PC-9 (cell line): ENCODE measurements around the gene PTRH2. TPM values are rescaled to one million over a fixed set of nuclear protein-coding genes. Genes with fewer than 3 reads are reported as not detected.

Experiments
- BruUV-seq: library from RNA; stranded (reverse); fragments of 400-500 nt; replicated peaks from 2 replicates; lab custom pipeline; 2021; lab: Mats Ljungman, UMichigan
- CTCF ChIA-PET: fragments of 300-600 bp; sonication (Branson Sonifier 250); formaldehyde crosslinking; loops from one replicate; lab custom pipeline; 2022; ENCODE audit warnings: antibody characterized with exemption; lab: Charles Lee
- POLR2A ChIA-PET: fragments of 300-600 bp; sonication (Branson Sonifier 250); formaldehyde crosslinking; loops from one replicate; lab custom pipeline; 2022; ENCODE audit warnings: antibody characterized with exemption; ENCODE audit not compliant: unreplicated experiment; lab: Charles Lee
- DNase-seq, 2 experiments: peaks; one replicate each; pipeline versions ENCODE4 v3.0.0 to v3.0.0-alpha.2; 2015 to 2022; ENCODE audit warnings: mixed read lengths in 1 of 2
- H2AFZ ChIP-seq: fragments of 200-600 bp; sonication (generic); 2 replicates; pipeline ENCODE4 v1.8.1; 2017; ENCODE audit warnings: antibody characterized with exemption
- H3F3A ChIP-seq: fragments of 200-600 bp; sonication (generic); 2 replicates; pipeline ENCODE4 v1.8.1; 2017; ENCODE audit warnings: antibody characterized with exemption, mild to moderate bottlenecking, low read depth; ENCODE audit not compliant: insufficient read depth
- H3K27ac ChIP-seq: fragments of 200-600 bp; sonication (generic); 2 replicates; pipeline ENCODE4 v1.6.1; 2016; ENCODE audit warnings: mixed run types
- H3K27me3 ChIP-seq: fragments of 200-600 bp; sonication (generic); 2 replicates; pipeline ENCODE4 v1.6.1; 2016; ENCODE audit warnings: low read depth, mixed run types; ENCODE audit not compliant: insufficient read depth
- H3K36me3 ChIP-seq: fragments of 200-600 bp; sonication (generic); 2 replicates; pipeline ENCODE4 v1.6.1; 2016; ENCODE audit warnings: low read depth, mixed run types
- H3K4me1 ChIP-seq: fragments of 200-600 bp; sonication (generic); replicated peaks from 2 replicates; pipeline ENCODE4 v1.6.1; 2016; ENCODE audit warnings: mixed run types; ENCODE audit not compliant: insufficient read depth
- H3K4me2 ChIP-seq: fragments of 200-600 bp; sonication (generic); 2 replicates; pipeline ENCODE4 v1.6.1; 2017; ENCODE audit warnings: mixed run types
- H3K4me3 ChIP-seq: fragments of 200-600 bp; sonication (generic); 2 replicates; pipeline ENCODE4 v1.6.1; 2016; ENCODE audit warnings: mixed run types
- H3K79me2 ChIP-seq: fragments of 200-600 bp; sonication (generic); 2 replicates; pipeline ENCODE4 v1.6.1; 2017; ENCODE audit warnings: low read depth, mixed run types
- H3K9me2 ChIP-seq: fragments of 200-600 bp; sonication (generic); 2 replicates; pipeline ENCODE4 v1.8.1; 2017; ENCODE audit warnings: mild to moderate bottlenecking; ENCODE audit not compliant: insufficient read depth
- H3K9me3 ChIP-seq: fragments of 200-600 bp; sonication (generic); 2 replicates; pipeline ENCODE4 v1.8.1; 2016; ENCODE audit warnings: low read depth; ENCODE audit not compliant: insufficient read depth
- H4K20me1 ChIP-seq: fragments of 200-600 bp; sonication (generic); 2 replicates; pipeline ENCODE4 v1.8.1; 2017; ENCODE audit not compliant: insufficient read depth
- EZH2 ChIP-seq: fragments of 200-600 bp; sonication (generic); IDR thresholded peaks from 2 replicates; pipeline ENCODE4 v1.8.0; 2017; ENCODE audit warnings: antibody characterized with exemption, low read depth
- intact Hi-C: fragments of 100-400 bp; cut with micrococcal nuclease; formaldehyde crosslinking; loops from one replicate; pipeline ENCODE4 v1.10.0; 2022; ENCODE audit not compliant: unreplicated experiment
- total RNA-seq: library from RNA; stranded (reverse); gene quantifications from 2 replicates; pipeline ENCODE4 v1.2.3, GENCODE V29; 2021
- TF ChIP-seq, protein P1 (sequence below): fragments of 200-600 bp; sonication (generic); conservative IDR thresholded peaks from 2 replicates; pipeline ENCODE4 v1.6.1; 2017; ENCODE audit warnings: mixed run types, antibody characterized with exemption, mild to moderate bottlenecking, moderate library complexity

The PTRH2 gene
- total RNA-seq, 1 experiment from 2014 or later, result 25.9 TPM

DNA sequence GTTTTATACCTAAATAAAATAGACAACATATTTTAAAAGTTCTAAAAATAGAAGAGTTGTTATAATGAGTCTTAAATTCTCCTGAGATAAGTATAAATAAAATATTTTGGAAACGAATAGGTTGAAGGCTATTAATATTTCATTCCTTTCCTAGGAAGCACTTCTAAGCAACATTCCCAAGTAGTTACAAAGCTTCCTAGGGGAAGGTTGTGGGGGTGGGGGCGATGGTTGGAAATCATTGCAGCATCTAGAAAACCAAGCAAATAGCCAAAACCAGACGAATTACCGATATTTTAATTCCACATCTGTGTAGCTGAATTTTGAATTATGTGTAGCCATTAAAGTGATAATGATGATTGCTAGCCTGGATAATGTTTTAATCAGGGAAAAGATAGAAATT lies 26.9 kb downstream of the PTRH2 start:
- Histone ChIP-seq H4K20me1 (peaks cover 40% of the 10 kb centered on the region), H3K9me3 (no peaks in the 10 kb centered on the region), H3K36me3 (peaks cover 80% of the 10 kb centered on the region), H3F3A (peaks cover 53% of the 10 kb centered on the region), H3K4me1 (no peaks in the 10 kb centered on the region), H3K4me2 (no peak overlapping the region), H3K27ac (peak overlapping the region; percentile 3; the same call in 1 of the 2 replicates), H3K27me3 (no peaks in the 10 kb centered on the region), H3K79me2 (peaks cover 18% of the 10 kb centered on the region), H3K9me2 (no peaks in the 10 kb centered on the region), H2AFZ (no peak overlapping the region), H3K4me3 (no peak overlapping the region)
- ChIA-PET CTCF (no interaction called here), POLR2A (no interaction called here)
- TF ChIP-seq EZH2, result no peak
- TF ChIP-seq, protein P1, sequence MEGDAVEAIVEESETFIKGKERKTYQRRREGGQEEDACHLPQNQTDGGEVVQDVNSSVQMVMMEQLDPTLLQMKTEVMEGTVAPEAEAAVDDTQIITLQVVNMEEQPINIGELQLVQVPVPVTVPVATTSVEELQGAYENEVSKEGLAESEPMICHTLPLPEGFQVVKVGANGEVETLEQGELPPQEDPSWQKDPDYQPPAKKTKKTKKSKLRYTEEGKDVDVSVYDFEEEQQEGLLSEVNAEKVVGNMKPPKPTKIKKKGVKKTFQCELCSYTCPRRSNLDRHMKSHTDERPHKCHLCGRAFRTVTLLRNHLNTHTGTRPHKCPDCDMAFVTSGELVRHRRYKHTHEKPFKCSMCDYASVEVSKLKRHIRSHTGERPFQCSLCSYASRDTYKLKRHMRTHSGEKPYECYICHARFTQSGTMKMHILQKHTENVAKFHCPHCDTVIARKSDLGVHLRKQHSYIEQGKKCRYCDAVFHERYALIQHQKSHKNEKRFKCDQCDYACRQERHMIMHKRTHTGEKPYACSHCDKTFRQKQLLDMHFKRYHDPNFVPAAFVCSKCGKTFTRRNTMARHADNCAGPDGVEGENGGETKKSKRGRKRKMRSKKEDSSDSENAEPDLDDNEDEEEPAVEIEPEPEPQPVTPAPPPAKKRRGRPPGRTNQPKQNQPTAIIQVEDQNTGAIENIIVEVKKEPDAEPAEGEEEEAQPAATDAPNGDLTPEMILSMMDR, result no peak
- DNase-seq, result no peak
- intact Hi-C loops, result no loop called here
- BruUV-seq, result no TSS peak

- H3K4me3 ChIP-seq, result no peak overlapping the region
- peaks cover 22% of the 10 kb centered on the region; the same call in 1 of the 2 replicates for H3K79me2 ChIP-seq
- no peak for DNase-seq
- no TSS peak for BruUV-seq
- no peak overlapping the region for H2AFZ ChIP-seq
- no peak overlapping the region for H3K27ac ChIP-seq
- intact Hi-C loops, result no loop called here
- H3K4me2 ChIP-seq, result no peak overlapping the region
- POLR2A ChIA-PET, result no interaction called here
- H3K9me2 ChIP-seq, result no peaks in the 10 kb centered on the region
- TF ChIP-seq, protein P1, result no peak
- no peak for TF ChIP-seq EZH2
- H3K9me3 ChIP-seq, result no peaks in the 10 kb centered on the region
- no peaks in the 10 kb centered on the region for H3K27me3 ChIP-seq
- H3K4me1 ChIP-seq, result no peaks in the 10 kb centered on the region
- H4K20me1 ChIP-seq, result peaks cover 40% of the 10 kb centered on the region
- peaks cover 63% of the 10 kb centered on the region for H3F3A ChIP-seq
- CTCF ChIA-PET, result no interaction called here
- peaks cover 76% of the 10 kb centered on the region for H3K36me3 ChIP-seq
Observed at GRCh38 chr17:59678918-59679317, 28.3 kb downstream of the PTRH2 start.

GRCh38 chr17:59676716-59677115 lies 30.5 kb downstream of the PTRH2 start:
- Histone ChIP-seq H3K4me3 (no peak overlapping the region), H3K4me1 (no peaks in the 10 kb centered on the region), H3K9me3 (no peaks in the 10 kb centered on the region), H3K79me2 (peaks cover 18% of the 10 kb centered on the region; the same call in 1 of the 2 replicates), H3K36me3 (peaks cover 71% of the 10 kb centered on the region), H2AFZ (no peak overlapping the region), H3K27ac (no peak overlapping the region), H3K9me2 (no peaks in the 10 kb centered on the region), H3K27me3 (no peaks in the 10 kb centered on the region), H4K20me1 (peaks cover 38% of the 10 kb centered on the region), H3K4me2 (no peak overlapping the region), H3F3A (peaks cover 53% of the 10 kb centered on the region)
- TF ChIP-seq EZH2, result no peak
- TF ChIP-seq, protein P1, result no peak
- intact Hi-C loops, result no loop called here
- BruUV-seq, result no TSS peak
- ChIA-PET CTCF (no interaction called here), POLR2A (no interaction called here)
- no peak for DNase-seq
